ENCODE data around the gene EPS8L2. TPM values are rescaled to one million over a fixed set of nuclear protein-coding genes. Genes with fewer than 3 reads are reported as not detected.

Gene EPS8L2
- total RNA-seq, 1 donor from 2014 or later, result 7.7 TPM

GRCh38 chr11:742156-742546 lies 36.1 kb downstream of the EPS8L2 start:
- intact Hi-C loops (cut with DNase I), result no loop called here
- ATAC-seq (no peak), DNase-seq (ENCODE audit: missing footprints) (no peak)

- ATAC-seq (no peak), DNase-seq (ENCODE audit: missing footprints) (no peak)
- intact Hi-C loops (cut with DNase I), result no loop called here
These were observed 36.7 kb downstream of the EPS8L2 start for GRCh38 chr11:742571-743201.

GRCh38 chr11:745428-745827 lies 39.4 kb downstream of the EPS8L2 start:
- intact Hi-C loops (cut with DNase I), result no loop called here

GRCh38 chr11:746289-747157 lies 40.5 kb downstream of the EPS8L2 start:
- ATAC-seq (peak; percentile 27), DNase-seq (ENCODE audit: missing footprints) (no peak)
- intact Hi-C loops (cut with DNase I), result no loop called here

More at GRCh38 chr11:745428-745827, 39.4 kb downstream of the EPS8L2 start:
- no peak for ATAC-seq
- no peak for DNase-seq (ENCODE audit: missing footprints)

GRCh38 chr11:747158-748006 lies 41.4 kb downstream of the EPS8L2 start, which contains the start of gene TALDO1:
Gene TALDO1 (plus strand): TSS chr11:747464. CDS start chr11:747482, 18 bp downstream.
- ATAC-seq, result peak; percentile 99
- intact Hi-C loops (cut with DNase I), result no loop called here
- DNase-seq (ENCODE audit: missing footprints), result peak; percentile 96

- no peak for DNase-seq (ENCODE audit: missing footprints)
These were observed 42.0 kb downstream of the EPS8L2 start for GRCh38 chr11:748007-748359.

GRCh38 chr11:749731-750130 lies 43.7 kb downstream of the EPS8L2 start:
- intact Hi-C loops (cut with DNase I), result no loop called here
- DNase-seq (ENCODE audit: missing footprints) (no peak), ATAC-seq (no peak)

More at GRCh38 chr11:748007-748359, 42.0 kb downstream of the EPS8L2 start:
- intact Hi-C loops (cut with DNase I), result no loop called here
- ATAC-seq, result no peak

GRCh38 chr11:760236-760635 lies 54.2 kb downstream of the EPS8L2 start:
- DNase-seq (ENCODE audit: missing footprints), result no peak
- no peak for ATAC-seq
- intact Hi-C loops (cut with DNase I), result no loop called here

- intact Hi-C loops (cut with DNase I), result no loop called here
- no peak for ATAC-seq
- no peak for DNase-seq (ENCODE audit: missing footprints)
These were observed 55.6 kb downstream of the EPS8L2 start for GRCh38 chr11:761526-762108.

GRCh38 chr11:762421-763072 lies 56.5 kb downstream of the EPS8L2 start:
- no peak for ATAC-seq
- intact Hi-C loops (cut with DNase I), result no loop called here
- no peak for DNase-seq (ENCODE audit: missing footprints)

GRCh38 chr11:763073-763463 lies 57.0 kb downstream of the EPS8L2 start:
- intact Hi-C loops (cut with DNase I), result no loop called here
- ATAC-seq (no peak), DNase-seq (ENCODE audit: missing footprints) (no peak)

- intact Hi-C loops (cut with DNase I), result no loop called here
- ATAC-seq, result no peak
- DNase-seq (ENCODE audit: missing footprints), result no peak
These were observed 57.7 kb downstream of the EPS8L2 start for GRCh38 chr11:763549-764321.

GRCh38 chr11:764322-765024 lies 58.4 kb downstream of the EPS8L2 start:
- peak; percentile 2 for ATAC-seq
- no peak for DNase-seq (ENCODE audit: missing footprints)
- intact Hi-C loops (cut with DNase I), result no loop called here

GRCh38 chr11:765025-765801 lies 59.2 kb downstream of the EPS8L2 start:
- DNase-seq (ENCODE audit: missing footprints), result peak; percentile 80
- intact Hi-C loops (cut with DNase I), result no loop called here
- ATAC-seq, result peak; percentile 79

GRCh38 chr11:765802-766091 lies 59.7 kb downstream of the EPS8L2 start:
- ATAC-seq, result no peak
- intact Hi-C loops (cut with DNase I), result no loop called here
- no peak for DNase-seq (ENCODE audit: missing footprints)

GRCh38 chr11:766106-766935 lies 60.3 kb downstream of the EPS8L2 start:
- ATAC-seq (no peak), DNase-seq (ENCODE audit: missing footprints) (no peak)
- intact Hi-C loops (cut with DNase I), result no loop called here
